Right ventricle myocardium inferior (tissue), 1 donor: ENCODE data around the gene SPATA21. TPM values are rescaled to one million over a fixed set of nuclear protein-coding genes. Genes with fewer than 3 reads are reported as not detected.
A peak's percentile ranks its signal among the peaks of the same experiment; 100 is the strongest.
"Not testable (repeated sequence)": the region's sequence is repeated elsewhere in the genome, so short reads cannot be mapped to it uniquely, and the experiment has no call there.

Source experiments
- ATAC-seq: fragments of 200-7000 bp; cut with Tn5 transposase; one replicate; pipeline ENCODE4 v1.9.1; 2020; ENCODE audit warnings: mild to moderate bottlenecking, moderate library complexity
- DNase-seq: peaks from one replicate; pipeline ENCODE4 v3.0.0; 2021; ENCODE audit errors: missing footprints
- intact Hi-C: fragments of 100-400 bp; cut with DNase I; formaldehyde crosslinking; loops from one replicate; pipeline ENCODE4 v1.11.0; 2022
- total RNA-seq: library from RNA; stranded (reverse); fragmentation: NEBNext Ultra II Directional; extraction: Animal tissue kit (Norgen Biotek cat#: 25700); gene quantifications from one replicate; pipeline ENCODE4 v1.2.1, GENCODE V29; 2021
- donor health status: DM: no; HTN: yes; CAD: no; lungs with severe emphysema.

SPATA21 gene
- total RNA-seq, 1 donor from 2014 or later: not detected

- intact Hi-C loops: loop anchor here (1.0 to 10.0 kb wide), 4 partner anchors 73 to 753 kb away; partner anchors contain the start of genes DDI2 and NECAP2
Measured at GRCh38 chr1:16367258-16367967, 69.8 kb downstream of the SPATA21 start.

GRCh38 chr1:16366722-16367257 lies 70.4 kb downstream of the SPATA21 start, which contains the start of gene SZRD1:
SZRD1 (plus strand) TSS chr1:16367242; CDS start chr1:16367258, 16 bp downstream.
- intact Hi-C loops: loop anchor here (1.0 to 10.0 kb wide), 4 partner anchors 74 to 752 kb away; partner anchors contain the start of genes DDI2 and NECAP2
- ATAC-seq (peak; percentile 90), DNase-seq (peak; percentile 98)

More at GRCh38 chr1:16367258-16367967, 69.8 kb downstream of the SPATA21 start:
- ATAC-seq (peak; percentile 84), DNase-seq (peak; percentile 90)

- DNase-seq: not testable (repeated sequence)
- peak; percentile 24 for ATAC-seq
- intact Hi-C loops: loop anchor here (5.0 to 10.0 kb wide), 3 partner anchors 158 to 750 kb away; partner anchors contain the start of gene DDI2
Measured at GRCh38 chr1:16365146-16365498, 72.1 kb downstream of the SPATA21 start.

- intact Hi-C loops: no loop called here
- DNase-seq (no peak), ATAC-seq (no peak)
Measured at GRCh38 chr1:16356867-16357266, 80.4 kb downstream of the SPATA21 start.

GRCh38 chr1:16354619-16355018 lies 82.6 kb downstream of the SPATA21 start:
- DNase-seq (peak; percentile 55), ATAC-seq (no peak)
- intact Hi-C loops: no loop called here

- ATAC-seq (peak; percentile 3), DNase-seq (peak; percentile 25)
- intact Hi-C loops: no loop called here
Measured at GRCh38 chr1:16352842-16353535, 84.2 kb downstream of the SPATA21 start.

- DNase-seq (peak; percentile 96), ATAC-seq (peak; percentile 96)
- intact Hi-C loops: loop anchor here (2.0 kb wide), 1 partner anchor 107 kb away; no protein-coding TSS in a partner anchor
Measured at GRCh38 chr1:16351994-16352841, 85.0 kb downstream of the SPATA21 start, which contains the start of gene FBXO42. FBXO42 (minus strand) TSS chr1:16352480; CDS start chr1:16315418, 37,062 bp downstream.

GRCh38 chr1:16351456-16351993 lies 85.7 kb downstream of the SPATA21 start:
- DNase-seq (peak; percentile 30), ATAC-seq (no peak)
- intact Hi-C loops: loop anchor here (2.0 kb wide), 1 partner anchor 107 kb away; no protein-coding TSS in a partner anchor

- intact Hi-C loops: loop anchor here (2.0 kb wide), 1 partner anchor 105 kb away; no protein-coding TSS in a partner anchor
- ATAC-seq (no peak), DNase-seq (no peak)
Measured at GRCh38 chr1:16349847-16350406, 87.3 kb downstream of the SPATA21 start.

Other genes with a start within 250 kb of the SPATA21 start
- gene ARHGEF19, start 224.8 kb downstream of the SPATA21 start, total RNA-seq: 2.8 TPM
- gene CPLANE2, start 200.2 kb downstream of the SPATA21 start, total RNA-seq: 11.8 TPM
- gene FBXO42, start 84.9 kb downstream of the SPATA21 start, total RNA-seq: 21.9 TPM
- 108 TPM for gene SZRD1, start 70.2 kb downstream of the SPATA21 start, total RNA-seq
- gene NECAP2, start 3.3 kb upstream of the SPATA21 start, total RNA-seq: 17.7 TPM
- gene RNU1-1, start 76.9 kb upstream of the SPATA21 start, total RNA-seq: 4,572 TPM
- 12.4 TPM for gene NBPF1, start 176.1 kb upstream of the SPATA21 start, total RNA-seq
- gene RNU1-3, start 229.5 kb upstream of the SPATA21 start, total RNA-seq: 4,572 TPM